HL-60 (cell line): ENCODE measurements around the gene KAZALD1.

Experiments
- DNase-seq, 2 experiments: peaks; one replicate each; pipeline ENCODE4 v3.0.0-alpha.2; 2010 to 2020; ENCODE audit warnings: low read depth in 1 of 2, low spot score in 1 of 2
- H3K27ac ChIP-seq: fragments of 250-450 bp; sonication (Bioruptor Pico); replicated peaks from 2 replicates; pipeline ENCODE4 v1.5.1; 2020; ENCODE audit warnings: mild to moderate bottlenecking, moderate library complexity
- H3K27me3 ChIP-seq: fragments of 250-450 bp; sonication (Bioruptor Pico); 2 replicates; pipeline ENCODE4 v1.5.1; 2021; ENCODE audit warnings: mild to moderate bottlenecking, moderate library complexity; ENCODE audit not compliant: insufficient read depth, poor library complexity, severe bottlenecking
- H3K4me3 ChIP-seq: replicated peaks from 2 replicates; pipeline ENCODE4 v1.5.1; 2011; ENCODE audit warnings: mild to moderate bottlenecking, control low read depth, low read length; ENCODE audit not compliant: insufficient read depth
- GABPA ChIP-seq: IDR thresholded peaks from 2 replicates; pipeline ENCODE4 v1.6.1; 2012; ENCODE audit warnings: low read depth
- POLR2AphosphoS5 ChIP-seq: IDR thresholded peaks from 2 replicates; pipeline ENCODE4 v1.6.1; 2012; ENCODE audit warnings: low read depth
- SPI1 ChIP-seq: IDR thresholded peaks from 2 replicates; pipeline ENCODE4 v1.6.1; 2012; ENCODE audit warnings: low read depth, mild to moderate bottlenecking, borderline replicate concordance
- TF ChIP-seq, protein P1 (sequence below): IDR thresholded peaks from 2 replicates; pipeline ENCODE4 v1.6.1; 2012; ENCODE audit warnings: low read depth; ENCODE audit not compliant: insufficient replicate concordance
- TF ChIP-seq, protein P2 (sequence below): IDR thresholded peaks from one replicate; pipeline ENCODE4 v1.5.1; 2011; ENCODE audit warnings: low read length, control low read depth, inconsistent platforms; ENCODE audit not compliant: insufficient read depth

The KAZALD1 gene

DNA sequence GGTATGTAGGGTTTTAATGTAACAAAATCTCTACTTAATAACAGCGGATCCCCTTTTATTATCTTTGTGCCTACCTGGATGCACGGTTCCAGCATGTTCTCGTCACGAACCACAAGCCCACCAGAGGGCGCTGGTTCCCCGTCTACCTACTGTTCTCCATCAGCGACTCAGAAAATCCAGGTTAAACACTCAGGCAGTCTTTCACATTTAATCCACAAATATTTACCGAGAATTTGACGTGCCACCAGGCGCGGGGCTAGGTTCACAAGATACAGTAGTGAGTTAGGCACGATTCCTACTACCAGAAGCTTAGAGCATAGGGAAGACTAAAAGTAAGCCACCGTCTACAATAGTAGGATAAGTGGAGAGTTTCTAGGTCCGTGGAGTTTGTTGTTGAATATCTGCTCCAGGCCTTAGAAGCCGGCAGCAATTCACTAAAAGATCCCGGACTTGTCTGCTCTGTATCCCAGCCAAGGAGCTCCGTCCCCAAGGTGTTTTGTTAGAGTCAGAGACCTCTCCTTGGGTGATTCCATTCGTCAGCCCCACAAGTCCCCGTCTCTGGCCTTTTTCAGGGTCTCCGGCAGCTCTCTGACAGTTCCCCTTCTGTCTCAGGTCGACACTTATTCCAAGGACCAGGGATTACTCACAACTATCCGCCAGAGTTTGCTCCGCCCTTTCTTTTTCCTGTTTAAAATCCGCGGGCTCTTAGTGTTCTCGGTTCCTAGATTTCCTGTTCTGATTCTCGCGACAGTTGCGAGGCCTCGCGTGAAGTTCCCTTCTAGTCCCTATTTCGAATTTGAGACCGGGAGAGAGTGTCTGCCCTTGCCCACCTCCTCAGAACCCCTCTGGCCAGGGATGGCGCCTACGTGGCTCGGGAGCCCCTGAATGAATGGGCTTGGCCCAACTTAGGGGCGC is 1.5 kb upstream of the KAZALD1 start:
- Histone ChIP-seq H3K4me3 (peak overlapping the region; percentile 87), H3K27me3 (no peaks in the 10 kb centered on the region), H3K27ac (peak overlapping the region; percentile 100)
- TF ChIP-seq SPI1 (peak; percentile 22; the same call in 1 of the 2 replicates), GABPA (no peak)
- TF ChIP-seq, protein P1, sequence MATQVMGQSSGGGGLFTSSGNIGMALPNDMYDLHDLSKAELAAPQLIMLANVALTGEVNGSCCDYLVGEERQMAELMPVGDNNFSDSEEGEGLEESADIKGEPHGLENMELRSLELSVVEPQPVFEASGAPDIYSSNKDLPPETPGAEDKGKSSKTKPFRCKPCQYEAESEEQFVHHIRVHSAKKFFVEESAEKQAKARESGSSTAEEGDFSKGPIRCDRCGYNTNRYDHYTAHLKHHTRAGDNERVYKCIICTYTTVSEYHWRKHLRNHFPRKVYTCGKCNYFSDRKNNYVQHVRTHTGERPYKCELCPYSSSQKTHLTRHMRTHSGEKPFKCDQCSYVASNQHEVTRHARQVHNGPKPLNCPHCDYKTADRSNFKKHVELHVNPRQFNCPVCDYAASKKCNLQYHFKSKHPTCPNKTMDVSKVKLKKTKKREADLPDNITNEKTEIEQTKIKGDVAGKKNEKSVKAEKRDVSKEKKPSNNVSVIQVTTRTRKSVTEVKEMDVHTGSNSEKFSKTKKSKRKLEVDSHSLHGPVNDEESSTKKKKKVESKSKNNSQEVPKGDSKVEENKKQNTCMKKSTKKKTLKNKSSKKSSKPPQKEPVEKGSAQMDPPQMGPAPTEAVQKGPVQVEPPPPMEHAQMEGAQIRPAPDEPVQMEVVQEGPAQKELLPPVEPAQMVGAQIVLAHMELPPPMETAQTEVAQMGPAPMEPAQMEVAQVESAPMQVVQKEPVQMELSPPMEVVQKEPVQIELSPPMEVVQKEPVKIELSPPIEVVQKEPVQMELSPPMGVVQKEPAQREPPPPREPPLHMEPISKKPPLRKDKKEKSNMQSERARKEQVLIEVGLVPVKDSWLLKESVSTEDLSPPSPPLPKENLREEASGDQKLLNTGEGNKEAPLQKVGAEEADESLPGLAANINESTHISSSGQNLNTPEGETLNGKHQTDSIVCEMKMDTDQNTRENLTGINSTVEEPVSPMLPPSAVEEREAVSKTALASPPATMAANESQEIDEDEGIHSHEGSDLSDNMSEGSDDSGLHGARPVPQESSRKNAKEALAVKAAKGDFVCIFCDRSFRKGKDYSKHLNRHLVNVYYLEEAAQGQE: no peak
- TF ChIP-seq, protein P2, sequence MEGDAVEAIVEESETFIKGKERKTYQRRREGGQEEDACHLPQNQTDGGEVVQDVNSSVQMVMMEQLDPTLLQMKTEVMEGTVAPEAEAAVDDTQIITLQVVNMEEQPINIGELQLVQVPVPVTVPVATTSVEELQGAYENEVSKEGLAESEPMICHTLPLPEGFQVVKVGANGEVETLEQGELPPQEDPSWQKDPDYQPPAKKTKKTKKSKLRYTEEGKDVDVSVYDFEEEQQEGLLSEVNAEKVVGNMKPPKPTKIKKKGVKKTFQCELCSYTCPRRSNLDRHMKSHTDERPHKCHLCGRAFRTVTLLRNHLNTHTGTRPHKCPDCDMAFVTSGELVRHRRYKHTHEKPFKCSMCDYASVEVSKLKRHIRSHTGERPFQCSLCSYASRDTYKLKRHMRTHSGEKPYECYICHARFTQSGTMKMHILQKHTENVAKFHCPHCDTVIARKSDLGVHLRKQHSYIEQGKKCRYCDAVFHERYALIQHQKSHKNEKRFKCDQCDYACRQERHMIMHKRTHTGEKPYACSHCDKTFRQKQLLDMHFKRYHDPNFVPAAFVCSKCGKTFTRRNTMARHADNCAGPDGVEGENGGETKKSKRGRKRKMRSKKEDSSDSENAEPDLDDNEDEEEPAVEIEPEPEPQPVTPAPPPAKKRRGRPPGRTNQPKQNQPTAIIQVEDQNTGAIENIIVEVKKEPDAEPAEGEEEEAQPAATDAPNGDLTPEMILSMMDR: peak; percentile 81
- peak; percentile 83 to 94 for DNase-seq

DNA sequence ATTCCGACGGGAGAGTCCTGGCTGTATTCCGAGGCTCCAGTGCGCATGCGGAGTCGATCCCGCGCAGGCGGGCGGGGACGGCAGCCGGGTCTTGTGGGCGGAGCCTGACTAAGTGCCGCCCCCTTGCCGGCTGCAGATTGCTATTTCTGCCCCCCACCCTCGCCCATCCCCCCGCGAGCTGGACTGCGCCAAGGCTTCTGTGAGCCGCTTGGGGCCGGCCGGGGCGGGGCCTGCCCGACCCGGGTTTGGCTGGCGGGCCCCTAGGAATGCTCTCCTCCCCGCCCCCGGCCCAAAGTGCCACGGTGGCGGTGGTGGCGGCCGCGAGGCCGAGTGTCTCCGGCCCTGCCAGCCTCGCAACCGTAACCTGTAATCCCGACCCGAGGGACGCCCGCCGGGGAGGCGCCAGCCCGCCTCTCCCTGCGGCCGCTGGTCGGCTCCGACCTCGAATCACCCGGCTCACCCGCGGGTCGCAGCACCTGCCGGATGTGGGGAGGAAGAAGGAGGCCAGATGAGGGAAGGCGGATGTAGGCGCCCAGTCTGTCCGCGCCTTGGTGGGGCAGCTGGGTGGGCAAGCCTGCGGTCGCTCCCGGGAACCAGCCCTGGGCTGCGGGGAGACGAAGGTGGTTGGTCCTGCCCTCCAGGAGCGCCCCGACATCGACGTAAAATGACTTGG is 702 bp upstream of the KAZALD1 start:
- Histone ChIP-seq H3K27ac (peak overlapping the region; percentile 100), H3K4me3 (peak overlapping the region; percentile 87), H3K27me3 (no peaks in the 10 kb centered on the region)
- TF ChIP-seq, protein P1: peak; percentile 8
- TF ChIP-seq GABPA: peak; percentile 41; the same call in 1 of the 2 replicates
- TF ChIP-seq SPI1: no peak
- TF ChIP-seq, protein P2: no peak
- peak; percentile 97 for TF ChIP-seq POLR2AphosphoS5
- DNase-seq: peak; percentile 83 to 92

DNA sequence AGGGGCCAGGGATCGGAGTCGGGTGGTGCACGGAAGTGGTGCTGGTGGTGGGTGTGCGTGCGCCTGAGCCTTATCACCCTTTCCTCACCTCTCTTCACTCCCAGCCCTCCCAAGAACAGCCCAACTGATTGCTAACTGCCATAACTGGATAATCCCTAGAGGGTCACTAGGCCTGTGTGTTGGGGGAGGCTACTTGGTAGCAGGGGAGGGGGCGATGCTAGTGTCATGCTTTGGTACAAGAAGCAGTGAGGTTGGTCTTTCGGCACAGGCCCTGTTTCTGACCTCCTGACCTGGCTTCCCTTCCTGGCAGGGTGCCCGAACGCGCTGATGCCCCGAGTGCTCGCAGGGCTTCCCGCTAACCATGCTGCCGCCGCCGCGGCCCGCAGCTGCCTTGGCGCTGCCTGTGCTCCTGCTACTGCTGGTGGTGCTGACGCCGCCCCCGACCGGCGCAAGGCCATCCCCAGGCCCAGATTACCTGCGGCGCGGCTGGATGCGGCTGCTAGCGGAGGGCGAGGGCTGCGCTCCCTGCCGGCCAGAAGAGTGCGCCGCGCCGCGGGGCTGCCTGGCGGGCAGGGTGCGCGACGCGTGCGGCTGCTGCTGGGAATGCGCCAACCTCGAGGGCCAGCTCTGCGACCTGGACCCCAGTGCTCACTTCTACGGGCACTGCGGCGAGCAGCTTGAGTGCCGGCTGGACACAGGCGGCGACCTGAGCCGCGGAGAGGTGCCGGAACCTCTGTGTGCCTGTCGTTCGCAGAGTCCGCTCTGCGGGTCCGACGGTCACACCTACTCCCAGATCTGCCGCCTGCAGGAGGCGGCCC is 652 bp downstream of the KAZALD1 start:
- Histone ChIP-seq H3K4me3 (no peak overlapping the region), H3K27me3 (no peaks in the 10 kb centered on the region), H3K27ac (no peak overlapping the region)
- no peak for DNase-seq
- TF ChIP-seq POLR2AphosphoS5 (no peak), SPI1 (no peak), GABPA (no peak)
- TF ChIP-seq, protein P2: no peak
- TF ChIP-seq, protein P1: no peak
